Central memory CD4-positive, alpha-beta T cell (primary cell): Measurements from ENCODE around the gene BMERB1.

ENCODE experiments used
- DNase-seq: peaks from one replicate; pipeline ENCODE4 v3.0.0; 2022

Gene BMERB1

DNA sequence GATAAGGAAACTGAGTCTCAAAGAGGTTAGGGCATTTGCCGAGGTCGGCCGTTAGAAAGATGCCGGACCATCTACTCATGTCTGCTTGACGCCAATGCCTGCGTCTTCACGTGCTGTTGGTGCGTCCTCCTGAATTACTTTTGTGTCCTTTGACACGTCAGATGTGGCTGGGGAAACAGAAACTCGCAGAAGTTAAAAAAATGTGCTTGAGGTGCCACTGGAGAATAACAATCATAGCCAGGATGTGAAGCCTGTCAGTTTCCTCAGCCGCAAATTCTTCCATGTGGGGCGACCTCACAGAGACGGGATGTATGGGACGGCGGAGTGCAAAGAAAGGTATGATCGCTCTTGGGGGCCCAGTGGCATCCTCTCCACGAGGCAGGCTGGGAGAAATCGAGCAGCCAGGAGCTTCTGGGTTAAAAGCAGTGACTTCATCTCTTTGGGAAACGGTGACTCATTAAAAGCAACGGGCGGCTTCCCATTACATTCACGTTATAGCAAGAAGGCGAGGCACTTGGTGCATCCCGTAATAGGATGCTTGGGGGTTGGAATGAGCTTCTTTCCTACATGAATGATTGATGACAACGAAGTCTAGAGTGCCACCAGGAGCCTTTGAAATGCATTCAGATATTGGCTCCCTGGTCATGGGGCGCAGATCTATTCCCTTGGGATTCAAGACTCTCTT is 67.8 kb downstream of the BMERB1 start:
- no peak for DNase-seq

- no peak for DNase-seq
Measured at GRCh38 chr16:15506441-15506840, 72.1 kb downstream of the BMERB1 start.

- DNase-seq: no peak
Measured at GRCh38 chr16:15507301-15507958, 73.0 kb downstream of the BMERB1 start.

DNA sequence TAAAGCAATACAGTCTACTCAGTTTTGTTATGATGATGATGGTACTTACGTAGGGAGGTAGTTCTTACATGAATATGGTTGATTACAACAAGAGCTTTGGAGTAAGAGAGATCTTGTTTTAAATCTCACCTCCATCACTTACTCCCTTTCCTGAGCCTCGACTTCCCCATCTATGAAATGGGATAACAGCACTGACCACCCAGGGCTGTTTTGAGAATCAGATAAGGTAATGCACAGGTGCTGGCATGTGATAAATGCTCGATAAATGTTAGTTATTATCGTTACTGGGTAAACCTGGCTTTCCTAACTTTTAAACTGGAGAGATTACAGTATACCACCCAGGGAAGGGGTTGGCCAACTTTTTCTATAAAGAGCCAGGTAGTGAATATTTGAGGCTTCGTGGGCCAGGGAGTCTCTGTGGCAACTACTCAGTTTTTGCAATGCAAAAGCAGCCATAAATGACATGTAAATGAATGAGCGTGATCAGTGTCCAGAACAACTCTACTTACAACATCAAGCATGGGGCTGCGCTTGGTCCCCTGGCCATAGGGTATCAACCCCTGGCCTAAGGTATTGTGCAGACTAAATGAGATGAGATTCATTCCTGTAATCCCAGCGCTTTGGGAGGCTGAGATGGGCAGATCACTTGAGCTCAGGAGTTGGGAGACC is 73.7 kb downstream of the BMERB1 start:
- DNase-seq: no peak

- no peak for DNase-seq
Measured at GRCh38 chr16:15509051-15509592, 74.7 kb downstream of the BMERB1 start.

DNA sequence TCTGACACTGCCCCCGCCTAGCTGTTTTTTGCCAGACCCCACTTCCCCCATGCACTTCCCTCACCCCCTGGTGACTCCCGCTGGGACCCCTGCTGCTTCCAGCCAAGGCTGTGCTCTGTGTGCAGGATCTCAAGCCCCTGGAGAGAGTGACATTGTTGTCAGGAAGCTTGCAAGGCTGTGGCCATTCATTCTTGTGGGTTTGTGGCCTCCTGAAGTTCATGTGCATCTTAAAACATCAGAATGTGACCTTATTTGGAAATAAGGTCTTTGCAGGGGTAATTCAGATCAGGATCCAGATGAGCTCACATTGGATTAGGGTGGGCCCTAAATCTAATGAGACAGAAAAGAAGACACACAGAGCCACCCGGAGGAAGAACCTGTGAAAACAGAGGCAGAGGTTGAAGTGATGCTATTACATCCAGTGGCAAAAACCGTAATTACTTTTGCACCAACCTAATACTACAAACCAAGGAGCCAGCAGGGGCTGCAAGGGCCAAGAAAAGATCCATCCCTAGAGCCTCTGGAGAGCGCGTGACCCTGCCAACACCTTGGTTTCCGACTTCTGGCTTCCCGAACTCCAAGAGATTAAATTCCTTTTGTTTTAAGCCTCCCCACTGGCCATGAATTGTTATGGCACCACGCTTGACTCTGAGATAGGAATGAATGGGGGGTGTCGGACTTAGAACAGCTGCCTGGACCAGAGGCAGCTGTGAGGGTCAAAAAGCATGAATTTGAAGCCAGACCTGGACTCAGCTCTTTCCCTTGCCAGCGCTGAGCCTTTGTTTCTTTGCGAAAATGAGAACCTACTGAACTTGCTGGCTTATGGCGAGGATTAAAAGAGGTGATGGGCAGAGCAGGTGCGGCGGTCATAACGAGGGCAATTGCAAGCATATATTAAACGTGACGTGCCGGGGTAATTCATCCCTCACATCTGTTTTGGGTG is 75.5 kb downstream of the BMERB1 start:
- no peak for DNase-seq

DNA sequence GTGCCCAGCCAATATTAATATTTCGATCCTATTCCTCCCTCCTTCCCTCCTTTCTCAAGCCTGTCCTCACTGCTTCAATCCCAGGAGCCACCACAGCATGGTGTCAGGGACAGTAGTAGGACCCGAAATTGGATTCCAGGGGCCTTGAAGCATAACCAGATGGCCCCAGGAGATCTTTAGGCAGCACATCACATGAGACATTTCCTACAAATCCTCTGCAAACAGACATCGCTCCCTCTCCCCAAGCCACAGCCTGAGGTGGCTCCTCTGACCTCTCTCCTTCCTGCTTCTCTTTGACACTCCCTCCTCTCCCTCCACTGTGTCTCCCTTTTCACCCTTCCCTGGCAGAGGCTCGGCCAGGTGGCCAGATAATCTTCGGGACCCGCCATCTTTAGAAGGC is 76.6 kb downstream of the BMERB1 start:
- no peak for DNase-seq

DNA sequence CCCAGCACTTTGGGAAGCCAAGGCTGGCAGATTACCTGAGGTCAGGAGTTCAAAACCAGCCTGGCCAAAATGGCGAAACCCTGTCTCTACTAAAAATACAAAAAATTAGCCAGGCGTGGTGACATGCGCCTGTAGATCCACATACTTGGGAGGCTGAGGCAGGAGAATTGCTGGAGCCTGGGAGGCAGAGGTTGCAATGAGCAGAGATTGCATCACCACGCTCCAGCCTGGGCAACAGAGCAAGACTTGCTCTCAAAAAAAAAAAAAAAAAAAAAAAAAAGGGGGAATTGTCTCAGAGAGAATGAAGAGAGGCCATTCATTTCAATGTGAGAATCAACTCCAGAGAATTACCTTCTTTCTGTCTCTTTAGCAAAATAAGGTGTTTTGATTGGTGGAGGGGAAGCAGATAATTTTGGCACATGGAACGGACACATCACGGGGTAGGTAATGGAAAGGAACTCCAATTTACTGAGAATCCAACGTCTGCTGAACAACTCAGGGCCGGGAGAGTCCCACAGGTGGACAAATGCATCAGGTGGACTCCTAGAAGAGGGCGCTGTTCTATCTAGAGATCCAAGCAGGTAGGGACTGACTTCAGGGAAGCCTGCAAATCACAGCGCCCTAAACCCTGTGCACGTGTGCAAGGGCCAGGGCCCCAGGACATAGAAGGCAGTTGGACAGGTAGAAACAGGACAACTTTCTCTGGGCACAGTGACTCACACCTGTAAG is 77.5 kb downstream of the BMERB1 start:
- DNase-seq: no peak

DNA sequence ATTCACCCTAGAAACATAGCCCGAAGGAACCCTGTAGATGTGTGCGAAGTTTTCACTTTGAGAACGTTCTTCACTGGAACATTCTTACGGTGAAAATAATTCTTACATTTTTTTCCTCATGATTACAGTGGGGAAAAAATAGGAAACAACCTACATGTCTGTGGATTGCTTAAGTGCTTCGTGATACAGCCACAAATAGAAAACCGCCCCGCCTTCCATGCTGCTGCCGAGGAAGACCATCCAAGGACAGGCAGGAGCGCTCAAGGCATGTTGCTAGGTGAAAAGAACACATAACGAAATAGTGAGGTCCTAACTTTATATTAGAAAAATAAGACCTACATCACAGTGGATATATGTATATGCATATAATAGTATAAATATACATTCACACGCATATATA is 78.8 kb downstream of the BMERB1 start:
- DNase-seq: no peak

DNA sequence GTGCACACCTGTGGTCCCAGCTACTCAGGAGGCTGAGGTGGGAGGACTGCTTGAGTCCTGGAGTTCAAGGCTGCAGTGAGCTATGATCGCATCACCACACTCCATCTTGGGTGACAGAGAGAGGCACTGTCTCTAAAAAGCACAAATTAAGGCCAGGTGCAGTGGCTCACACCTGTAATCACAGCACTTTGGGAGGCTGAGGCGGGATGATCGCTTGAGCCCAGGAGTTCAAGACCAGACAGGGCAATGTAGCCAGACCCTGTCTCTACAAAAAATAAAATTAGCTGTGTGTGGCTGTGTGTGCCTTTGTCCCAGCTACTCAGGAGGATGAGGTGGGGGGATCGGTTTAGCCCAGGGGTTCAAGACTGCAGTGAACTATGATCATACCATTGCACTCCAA is 81.6 kb downstream of the BMERB1 start:
- no peak for DNase-seq

DNA sequence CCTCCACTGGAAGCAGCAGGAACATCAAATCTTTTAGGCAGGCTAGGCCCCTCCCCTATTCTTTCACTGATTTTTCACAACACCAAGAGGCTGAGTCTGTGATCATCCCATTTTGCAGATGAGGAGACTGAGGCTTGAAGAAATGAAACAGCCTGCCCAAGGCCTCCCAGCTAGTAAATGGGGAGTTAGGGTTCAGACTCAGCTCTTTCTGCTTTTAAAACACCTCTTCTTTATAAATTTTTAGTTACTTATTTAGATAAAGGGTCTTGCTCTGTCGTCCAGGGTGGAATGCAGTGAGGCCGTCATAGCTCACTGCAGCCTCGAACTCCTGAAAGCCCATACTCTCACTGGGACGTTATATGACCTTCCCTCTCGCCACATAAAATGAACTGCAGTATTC is 82.2 kb downstream of the BMERB1 start:
- DNase-seq: no peak

GRCh38 chr16:15517743-15518377 is 83.5 kb downstream of the BMERB1 start:
- no peak for DNase-seq

GRCh38 chr16:15518381-15519351 is 84.3 kb downstream of the BMERB1 start:
- DNase-seq: no peak

DNA sequence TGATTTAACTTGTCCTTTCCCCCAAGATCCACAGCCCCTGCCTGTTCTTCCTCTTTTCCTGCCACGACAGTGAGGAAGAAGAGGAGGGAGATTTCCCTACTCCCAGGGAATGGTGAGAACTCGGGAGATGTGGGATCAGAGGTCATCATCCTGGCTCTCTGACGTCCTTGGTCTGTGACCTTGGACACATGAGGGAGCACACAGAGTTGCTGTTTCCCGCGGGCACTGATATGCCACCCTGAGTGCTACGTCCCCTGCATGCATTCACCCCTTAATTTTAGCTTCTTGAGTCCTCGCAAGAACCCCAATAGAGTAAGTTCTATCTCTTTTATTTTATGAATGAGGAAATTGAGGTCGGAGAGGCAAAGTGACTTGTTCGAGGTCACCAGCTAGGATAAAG is 85.4 kb downstream of the BMERB1 start:
- DNase-seq: no peak

- no peak for DNase-seq
Measured at GRCh38 chr16:15521390-15521757, 87.0 kb downstream of the BMERB1 start.

GRCh38 chr16:15521758-15522509 is 87.5 kb downstream of the BMERB1 start:
- no peak for DNase-seq

GRCh38 chr16:15523092-15523541 is 88.7 kb downstream of the BMERB1 start:
- DNase-seq: no peak

GRCh38 chr16:15523939-15524338 is 89.6 kb downstream of the BMERB1 start:
- DNase-seq: no peak

DNA sequence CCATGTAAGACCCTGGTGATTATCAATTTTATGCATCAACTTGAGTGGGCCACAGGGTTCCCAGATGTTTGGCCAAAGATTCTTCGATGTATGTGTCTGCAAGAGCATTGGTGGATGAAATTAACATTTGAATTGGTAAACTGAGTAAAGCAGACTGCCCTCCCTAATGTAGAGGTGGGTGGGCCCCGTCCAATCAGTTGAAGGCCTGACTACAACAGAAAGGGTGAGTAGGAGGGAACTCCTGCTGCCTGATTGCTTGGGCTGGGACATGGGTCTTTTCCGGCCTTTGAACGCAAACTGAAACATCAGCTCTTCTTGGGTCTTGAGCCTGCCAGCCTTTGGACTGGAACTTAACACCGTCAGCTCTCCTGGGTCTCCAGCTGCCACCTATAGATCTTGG is 90.6 kb downstream of the BMERB1 start:
- DNase-seq: no peak
